WTC11 (cell line): ENCODE results near the gene GHRL. TPM values are rescaled to one million over a fixed set of nuclear protein-coding genes. Genes with fewer than 3 reads are reported as not detected.
A peak's percentile ranks its signal among the peaks of the same experiment; 100 is the strongest.

ENCODE experiments used
- ATAC-seq: fragments of 200-7000 bp; cut with Tn5 transposase; 2 replicates; pipeline ENCODE4 v1.10.0; 2021; ENCODE audit warnings: mild to moderate bottlenecking, moderate library complexity
- CTCF ChIA-PET: fragments of 300-600 bp; sonication (Branson Sonifier 250); formaldehyde crosslinking; loops from one replicate; lab custom pipeline; 2021; ENCODE audit warnings: antibody characterized with exemption; lab: Charles Lee
- POLR2A ChIA-PET: fragments of 350-600 bp; sonication (Branson Sonifier 250); formaldehyde crosslinking; loops from one replicate; lab custom pipeline; 2021; ENCODE audit warnings: antibody characterized with exemption; lab: Charles Lee
- DNase-seq: peaks from one replicate; pipeline ENCODE4 v3.0.0; 2021; ENCODE audit warnings: low spot score
- H3K27ac Mint-ChIP-seq: 2 replicates; pipeline ENCODE4 v1.8.0; 2021; ENCODE audit warnings: mixed read lengths
- H3K27me3 Mint-ChIP-seq: 2 replicates; pipeline ENCODE4 v1.8.0; 2021; ENCODE audit warnings: low read depth, mild to moderate bottlenecking, moderate library complexity, mixed read lengths
- H3K36me3 Mint-ChIP-seq: 2 replicates; pipeline ENCODE4 v1.8.0; 2021; ENCODE audit warnings: mixed read lengths
- H3K4me1 Mint-ChIP-seq: 2 replicates; pipeline ENCODE4 v1.8.0; 2022; ENCODE audit warnings: mixed read lengths
- H3K4me3 Mint-ChIP-seq: 2 replicates; pipeline ENCODE4 v1.8.0; 2021; ENCODE audit warnings: mild to moderate bottlenecking, moderate library complexity, mixed read lengths
- H3K9me3 Mint-ChIP-seq: 2 replicates; pipeline ENCODE4 v1.8.0; 2021; ENCODE audit warnings: mixed read lengths
- ATF1 ChIP-seq: sonication (generic); formaldehyde crosslinking; IDR thresholded peaks from 2 replicates; pipeline ENCODE4 v1.8.1; 2023; ENCODE audit warnings: mild to moderate bottlenecking, moderate library complexity, missing genetic modification reagents
- ATF6 ChIP-seq: sonication (generic); formaldehyde crosslinking; IDR thresholded peaks from 2 replicates; pipeline ENCODE4 v1.8.1; 2023; ENCODE audit warnings: mild to moderate bottlenecking, missing genetic modification reagents
- CREB1 ChIP-seq: sonication (generic); formaldehyde crosslinking; IDR thresholded peaks from 2 replicates; pipeline ENCODE4 v1.8.0; 2023; ENCODE audit warnings: mild to moderate bottlenecking, missing genetic modification reagents
- CTCF ChIP-seq: fragments of 200-600 bp; IDR thresholded peaks from 2 replicates; pipeline ENCODE4 v1.8.0; 2022; ENCODE audit warnings: antibody characterized with exemption
- E2F4 ChIP-seq: sonication (generic); formaldehyde crosslinking; IDR thresholded peaks from 2 replicates; pipeline ENCODE4 v1.8.1; 2022; ENCODE audit warnings: low read depth, mild to moderate bottlenecking, moderate library complexity, missing genetic modification reagents, borderline replicate concordance
- GABPB1 ChIP-seq: sonication (generic); formaldehyde crosslinking; IDR thresholded peaks from 2 replicates; pipeline ENCODE4 v1.8.1; 2023; ENCODE audit warnings: mild to moderate bottlenecking, missing genetic modification reagents
- GRHL2 ChIP-seq: fragments of 250-450 bp; sonication (Bioruptor Pico); IDR thresholded peaks from 2 replicates; pipeline ENCODE4 v1.8.0; 2022; ENCODE audit warnings: mild to moderate bottlenecking, moderate library complexity; ENCODE audit not compliant: insufficient replicate concordance, severe bottlenecking
- NFE2L1 ChIP-seq: sonication (generic); formaldehyde crosslinking; IDR thresholded peaks from 2 replicates; pipeline ENCODE4 v1.8.1; 2023; ENCODE audit warnings: missing genetic modification reagents
- NR1H2 ChIP-seq: sonication (generic); formaldehyde crosslinking; IDR thresholded peaks from 2 replicates; pipeline ENCODE4 v1.9.0; 2021; ENCODE audit warnings: mild to moderate bottlenecking, moderate library complexity, missing genetic modification reagents
- NR2C2 ChIP-seq: sonication (generic); formaldehyde crosslinking; IDR thresholded peaks from 2 replicates; pipeline ENCODE4 v1.8.0; 2022; ENCODE audit warnings: mild to moderate bottlenecking, missing genetic modification reagents
- RELA ChIP-seq: sonication (generic); formaldehyde crosslinking; IDR thresholded peaks from 2 replicates; pipeline ENCODE4 v1.8.1; 2022; ENCODE audit warnings: missing genetic modification reagents, mild to moderate bottlenecking, borderline replicate concordance
- SMAD3 ChIP-seq: sonication (generic); formaldehyde crosslinking; IDR thresholded peaks from 2 replicates; pipeline ENCODE4 v1.8.0; 2022; ENCODE audit warnings: missing genetic modification reagents, mild to moderate bottlenecking, borderline replicate concordance
- SP1 ChIP-seq: sonication (generic); formaldehyde crosslinking; conservative IDR thresholded peaks from 2 replicates; pipeline ENCODE4 v1.8.1; 2022; ENCODE audit warnings: missing genetic modification reagents
- TP53 ChIP-seq: sonication (generic); formaldehyde crosslinking; IDR thresholded peaks from 2 replicates; pipeline ENCODE4 v1.8.1; 2023; ENCODE audit warnings: mild to moderate bottlenecking, missing genetic modification reagents
- USF2 ChIP-seq: sonication (generic); formaldehyde crosslinking; IDR thresholded peaks from 2 replicates; pipeline ENCODE4 v1.8.1; 2023; ENCODE audit warnings: mild to moderate bottlenecking, missing genetic modification reagents, moderate library complexity
- ZMAT4 ChIP-seq: fragments of 250-450 bp; sonication (Bioruptor Pico); IDR thresholded peaks from 2 replicates; pipeline ENCODE4 v1.9.0; 2021; ENCODE audit warnings: mild to moderate bottlenecking
- ZNF138 ChIP-seq: sonication (generic); formaldehyde crosslinking; conservative IDR thresholded peaks from 2 replicates; pipeline ENCODE4 v1.8.1; 2022; ENCODE audit warnings: mild to moderate bottlenecking, moderate library complexity, missing genetic modification reagents
- ZNF423 ChIP-seq: fragments of 250-450 bp; sonication (Bioruptor Pico); IDR thresholded peaks from 2 replicates; pipeline ENCODE4 v2.1.2; 2022; ENCODE audit warnings: mild to moderate bottlenecking, moderate library complexity
- total RNA-seq: library from RNA; stranded (reverse); gene quantifications from 3 replicates; pipeline ENCODE4 v1.2.3, GENCODE V29; 2021
- TF ChIP-seq, protein P1 (sequence below): sonication (generic); formaldehyde crosslinking; IDR thresholded peaks from 2 replicates; pipeline ENCODE4 v1.8.0; 2023; ENCODE audit warnings: missing genetic modification reagents
- TF ChIP-seq, protein P2 (sequence below): sonication (generic); formaldehyde crosslinking; IDR thresholded peaks from 2 replicates; pipeline ENCODE4 v1.8.0; 2022; ENCODE audit warnings: missing genetic modification reagents
- TF ChIP-seq, protein P3 (sequence below): sonication (generic); formaldehyde crosslinking; IDR thresholded peaks from 2 replicates; pipeline ENCODE4 v1.8.1; 2022; ENCODE audit warnings: low read depth, missing genetic modification reagents, borderline replicate concordance

Gene GHRL
- total RNA-seq, 1 experiment from 2014 or later: 0.35 TPM

DNA sequence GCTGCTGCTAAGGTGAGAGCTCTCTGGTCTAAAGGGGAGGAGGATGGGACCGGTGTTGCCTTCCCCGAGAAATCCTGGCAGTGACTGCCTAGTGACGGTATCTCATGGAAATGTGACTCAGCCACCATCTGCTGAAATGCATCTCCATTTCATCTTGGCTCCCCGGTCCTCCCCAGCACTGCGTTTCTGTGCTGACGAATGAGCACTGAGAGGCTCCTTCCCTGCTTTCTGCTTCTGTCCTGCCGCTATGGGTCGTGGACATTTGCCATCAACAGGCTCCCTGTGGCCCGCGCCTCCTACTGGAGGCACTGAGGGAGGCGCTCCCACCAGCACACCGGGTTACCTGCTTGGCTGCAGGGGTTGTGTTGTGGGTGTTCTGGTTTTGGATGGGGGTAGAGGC, 41.7 kb upstream of the GHRL start:
- peaks cover 6% of the 10 kb centered on the region for H3K27me3 Mint-ChIP-seq
- H3K27ac Mint-ChIP-seq: no peak overlapping the region
- H3K4me1 Mint-ChIP-seq: 0 out of 2 replicates have a peak, but pooled peaks cover 5% of the 10 kb centered on the region
- no peaks in the 10 kb centered on the region for H3K9me3 Mint-ChIP-seq
- peak; percentile 42 for DNase-seq
- POLR2A ChIA-PET: no interaction called here
- CTCF ChIA-PET: interaction anchor here (0.7 to 1.9 kb wide), 6 partner anchors 10 to 373 kb away, joined by 3 to 13 read pairs (median 3); no protein-coding TSS in a partner anchor
- no peak for TF ChIP-seq CTCF
- TF ChIP-seq ZNF423: peak; percentile 25; the same call in 1 of the 2 replicates
- TF ChIP-seq USF2: no peak
- peak; percentile 65 for ATAC-seq
- no peaks in the 10 kb centered on the region for H3K36me3 Mint-ChIP-seq
- H3K4me3 Mint-ChIP-seq: no peak overlapping the region

DNA sequence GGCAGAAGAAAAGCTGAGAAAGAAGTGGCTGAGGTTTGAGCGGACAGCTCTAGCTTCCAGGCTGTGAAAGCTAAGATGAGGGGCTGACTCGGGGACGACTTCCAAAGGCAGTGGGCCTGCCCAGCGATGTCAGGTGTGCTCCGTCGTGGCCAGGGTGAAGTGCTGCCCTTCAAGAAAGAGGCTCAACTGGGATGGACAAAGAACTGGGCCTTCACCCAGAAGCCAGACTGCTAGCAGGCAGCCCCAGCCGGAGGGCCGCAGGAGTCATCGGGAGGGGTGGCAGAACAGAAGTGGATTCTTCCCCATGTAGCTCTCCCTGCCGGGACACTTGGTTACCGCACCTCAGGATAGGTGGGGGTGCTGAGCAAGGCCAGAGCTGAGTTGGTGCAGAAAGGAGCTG, 41.3 kb upstream of the GHRL start:
- Mint-ChIP-seq H3K36me3 (no peaks in the 10 kb centered on the region), H3K27ac (no peak overlapping the region), H3K4me1 (0 out of 2 replicates have a peak, but pooled peaks cover 5% of the 10 kb centered on the region), H3K9me3 (no peaks in the 10 kb centered on the region), H3K27me3 (peaks cover 10% of the 10 kb centered on the region), H3K4me3 (no peak overlapping the region)
- no peak for TF ChIP-seq SP1
- TF ChIP-seq GRHL2 (CRISPR knock-in tag): no peak
- no peak for TF ChIP-seq ATF6
- no peak for TF ChIP-seq TP53 (CRISPR knock-in tag)
- TF ChIP-seq, protein P1, sequence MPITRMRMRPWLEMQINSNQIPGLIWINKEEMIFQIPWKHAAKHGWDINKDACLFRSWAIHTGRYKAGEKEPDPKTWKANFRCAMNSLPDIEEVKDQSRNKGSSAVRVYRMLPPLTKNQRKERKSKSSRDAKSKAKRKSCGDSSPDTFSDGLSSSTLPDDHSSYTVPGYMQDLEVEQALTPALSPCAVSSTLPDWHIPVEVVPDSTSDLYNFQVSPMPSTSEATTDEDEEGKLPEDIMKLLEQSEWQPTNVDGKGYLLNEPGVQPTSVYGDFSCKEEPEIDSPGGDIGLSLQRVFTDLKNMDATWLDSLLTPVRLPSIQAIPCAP (CRISPR knock-in tag): no peak
- TF ChIP-seq ZMAT4 (CRISPR knock-in tag): no peak
- TF ChIP-seq, protein P2, sequence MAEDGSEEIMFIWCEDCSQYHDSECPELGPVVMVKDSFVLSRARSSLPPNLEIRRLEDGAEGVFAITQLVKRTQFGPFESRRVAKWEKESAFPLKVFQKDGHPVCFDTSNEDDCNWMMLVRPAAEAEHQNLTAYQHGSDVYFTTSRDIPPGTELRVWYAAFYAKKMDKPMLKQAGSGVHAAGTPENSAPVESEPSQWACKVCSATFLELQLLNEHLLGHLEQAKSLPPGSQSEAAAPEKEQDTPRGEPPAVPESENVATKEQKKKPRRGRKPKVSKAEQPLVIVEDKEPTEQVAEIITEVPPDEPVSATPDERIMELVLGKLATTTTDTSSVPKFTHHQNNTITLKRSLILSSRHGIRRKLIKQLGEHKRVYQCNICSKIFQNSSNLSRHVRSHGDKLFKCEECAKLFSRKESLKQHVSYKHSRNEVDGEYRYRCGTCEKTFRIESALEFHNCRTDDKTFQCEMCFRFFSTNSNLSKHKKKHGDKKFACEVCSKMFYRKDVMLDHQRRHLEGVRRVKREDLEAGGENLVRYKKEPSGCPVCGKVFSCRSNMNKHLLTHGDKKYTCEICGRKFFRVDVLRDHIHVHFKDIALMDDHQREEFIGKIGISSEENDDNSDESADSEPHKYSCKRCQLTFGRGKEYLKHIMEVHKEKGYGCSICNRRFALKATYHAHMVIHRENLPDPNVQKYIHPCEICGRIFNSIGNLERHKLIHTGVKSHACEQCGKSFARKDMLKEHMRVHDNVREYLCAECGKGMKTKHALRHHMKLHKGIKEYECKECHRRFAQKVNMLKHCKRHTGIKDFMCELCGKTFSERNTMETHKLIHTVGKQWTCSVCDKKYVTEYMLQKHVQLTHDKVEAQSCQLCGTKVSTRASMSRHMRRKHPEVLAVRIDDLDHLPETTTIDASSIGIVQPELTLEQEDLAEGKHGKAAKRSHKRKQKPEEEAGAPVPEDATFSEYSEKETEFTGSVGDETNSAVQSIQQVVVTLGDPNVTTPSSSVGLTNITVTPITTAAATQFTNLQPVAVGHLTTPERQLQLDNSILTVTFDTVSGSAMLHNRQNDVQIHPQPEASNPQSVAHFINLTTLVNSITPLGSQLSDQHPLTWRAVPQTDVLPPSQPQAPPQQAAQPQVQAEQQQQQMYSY (CRISPR knock-in tag): no peak
- no peak for TF ChIP-seq NFE2L1
- TF ChIP-seq SMAD3 (CRISPR knock-in tag): no peak
- no peak for DNase-seq
- ChIA-PET POLR2A (no interaction called here), CTCF (interaction anchor here (0.7 to 1.9 kb wide), 6 partner anchors 10 to 373 kb away, joined by 3 to 13 read pairs (median 3); no protein-coding TSS in a partner anchor)
- ATAC-seq: no peak

DNA sequence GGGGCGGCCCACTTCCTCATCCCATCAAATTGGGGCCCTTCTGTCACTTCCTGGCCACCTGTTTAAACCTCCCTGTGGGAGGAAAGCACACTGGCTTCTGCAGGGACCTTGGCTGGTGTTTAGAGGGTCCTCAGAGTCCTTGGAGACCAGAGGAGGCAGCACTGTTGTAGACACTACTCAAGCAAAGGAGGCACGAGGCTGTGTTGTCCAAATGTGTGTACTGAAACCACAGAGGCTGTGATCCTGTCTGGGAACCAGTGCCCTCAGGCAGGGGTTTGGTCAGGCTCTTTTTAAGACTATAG, 40.6 kb upstream of the GHRL start:
- Mint-ChIP-seq H3K27me3 (peaks cover 16% of the 10 kb centered on the region), H3K36me3 (no peaks in the 10 kb centered on the region), H3K4me3 (no peak overlapping the region), H3K9me3 (no peaks in the 10 kb centered on the region), H3K27ac (no peak overlapping the region), H3K4me1 (0 out of 2 replicates have a peak, but pooled peaks cover 5% of the 10 kb centered on the region)
- ATAC-seq (no peak), DNase-seq (no peak)
- ChIA-PET CTCF (interaction anchor here (1.3 kb wide), 1 partner anchor 90 kb away, joined by 3 read pairs; no protein-coding TSS in a partner anchor), POLR2A (no interaction called here)
- TF ChIP-seq NR2C2 (CRISPR knock-in tag): no peak
- no peak for TF ChIP-seq ATF1 (CRISPR knock-in tag)
- TF ChIP-seq SMAD3 (CRISPR knock-in tag): no peak
- TF ChIP-seq, protein P3, sequence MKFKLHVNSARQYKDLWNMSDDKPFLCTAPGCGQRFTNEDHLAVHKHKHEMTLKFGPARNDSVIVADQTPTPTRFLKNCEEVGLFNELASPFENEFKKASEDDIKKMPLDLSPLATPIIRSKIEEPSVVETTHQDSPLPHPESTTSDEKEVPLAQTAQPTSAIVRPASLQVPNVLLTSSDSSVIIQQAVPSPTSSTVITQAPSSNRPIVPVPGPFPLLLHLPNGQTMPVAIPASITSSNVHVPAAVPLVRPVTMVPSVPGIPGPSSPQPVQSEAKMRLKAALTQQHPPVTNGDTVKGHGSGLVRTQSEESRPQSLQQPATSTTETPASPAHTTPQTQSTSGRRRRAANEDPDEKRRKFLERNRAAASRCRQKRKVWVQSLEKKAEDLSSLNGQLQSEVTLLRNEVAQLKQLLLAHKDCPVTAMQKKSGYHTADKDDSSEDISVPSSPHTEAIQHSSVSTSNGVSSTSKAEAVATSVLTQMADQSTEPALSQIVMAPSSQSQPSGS (CRISPR knock-in tag): no peak
- no peak for TF ChIP-seq RELA (CRISPR knock-in tag)
- TF ChIP-seq GABPB1 (CRISPR knock-in tag): no peak
- TF ChIP-seq ZNF138: no peak
- no peak for TF ChIP-seq NR1H2
- TF ChIP-seq NFE2L1: no peak
- TF ChIP-seq E2F4: no peak
- no peak for TF ChIP-seq CREB1
